Epithelial cell of esophagus (primary cell): ENCODE data around the gene RAB13.

ENCODE experiments used
- DNase-seq: peaks from one replicate; pipeline ENCODE4 v3.0.0; 2010; ENCODE audit warnings: low read depth
- H3K4me3 ChIP-seq: 2 replicates; pipeline ENCODE4 v1.5.1; 2011; ENCODE audit warnings: mild to moderate bottlenecking, low read length, control low read depth
- CTCF ChIP-seq: IDR thresholded peaks from 2 replicates; pipeline ENCODE4 v1.5.1; 2011; ENCODE audit warnings: low read depth, mild to moderate bottlenecking, low read length, control low read depth, inconsistent platforms; ENCODE audit not compliant: insufficient read depth; ENCODE audit errors: missing control alignments

RAB13 gene

DNA sequence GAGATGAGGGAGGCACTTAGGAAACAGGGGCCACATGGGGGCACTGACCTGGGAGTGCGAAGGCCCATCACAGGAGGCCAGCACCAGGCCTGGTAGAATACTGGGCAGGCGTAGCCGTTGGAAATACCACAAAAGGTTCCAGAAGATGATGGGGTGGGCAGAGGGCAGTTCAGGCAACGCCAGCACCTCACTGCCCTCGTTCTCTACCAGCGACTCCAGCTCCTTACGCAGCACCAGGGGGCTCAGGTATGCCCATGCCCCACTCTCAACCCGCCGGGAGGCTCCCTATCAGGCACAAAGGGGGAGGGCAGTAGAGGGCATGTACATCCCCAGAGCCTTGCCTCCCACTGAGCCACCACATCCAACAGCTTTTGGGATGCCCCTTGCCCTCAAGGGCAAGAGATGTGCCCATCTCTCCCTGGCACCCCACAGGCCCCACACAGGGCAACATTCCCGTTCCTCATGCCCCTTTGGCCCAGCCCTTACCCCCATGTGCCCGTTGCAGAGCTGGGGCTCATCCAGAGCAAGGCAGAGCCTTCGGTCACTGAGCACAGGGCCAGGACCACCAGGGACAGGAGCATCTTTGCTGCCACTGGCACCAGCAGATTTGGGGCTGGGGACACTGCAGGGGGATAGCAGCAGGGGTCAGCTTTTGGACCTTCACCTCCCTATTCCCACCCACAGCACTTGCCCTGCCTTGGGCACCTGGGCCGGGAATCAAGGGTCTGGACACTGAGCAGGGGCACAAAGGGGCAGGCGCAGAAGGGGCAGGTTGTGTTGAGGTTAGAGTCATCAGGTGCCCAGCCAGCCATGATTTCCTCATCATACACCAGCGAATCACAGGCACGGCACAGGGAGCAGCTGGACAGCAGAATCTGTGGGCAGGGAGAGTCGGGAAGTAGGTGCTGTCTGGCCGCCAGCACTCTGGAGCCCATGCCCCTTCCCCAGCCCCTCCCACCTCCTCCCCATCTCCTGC lies 53.7 kb downstream of the RAB13 start:
- no peak for DNase-seq

More for the DNA sequence above, 53.7 kb downstream of the RAB13 start:
- no peak overlapping the region for H3K4me3 ChIP-seq
- no peak for TF ChIP-seq CTCF
